IPS-20b (cell line): ENCODE data around the gene STAT1.

Experiments
- H3K27ac ChIP-seq: one replicate; pipeline ENCODE4 v1.5.1; 2013; ENCODE audit warnings: low read length
- H3K27me3 ChIP-seq: 2 replicates; pipeline ENCODE4 v1.6.1; 2013; ENCODE audit warnings: mild to moderate bottlenecking, low read length, inconsistent platforms; ENCODE audit not compliant: insufficient read depth
- H3K36me3 ChIP-seq: 2 replicates; pipeline ENCODE4 v1.6.1; 2013; ENCODE audit warnings: low read depth, mild to moderate bottlenecking, inconsistent platforms, low read length, moderate library complexity; ENCODE audit not compliant: insufficient read depth
- H3K4me1 ChIP-seq: 2 replicates; pipeline ENCODE4 v1.6.1; 2013; ENCODE audit warnings: mild to moderate bottlenecking, control low read depth, inconsistent platforms, low read length, moderate library complexity; ENCODE audit not compliant: insufficient read depth
- H3K4me3 ChIP-seq: 2 replicates; pipeline ENCODE4 v1.5.1; 2013; ENCODE audit warnings: mild to moderate bottlenecking, low read length, inconsistent platforms
- H3K9ac ChIP-seq: 2 replicates; pipeline ENCODE4 v1.6.1; 2013; ENCODE audit warnings: low read depth, mild to moderate bottlenecking, inconsistent platforms, low read length, moderate library complexity
- H3K9me3 ChIP-seq: 2 replicates; pipeline ENCODE4 v1.6.1; 2013; ENCODE audit warnings: mild to moderate bottlenecking, low read depth, low read length, inconsistent platforms; ENCODE audit not compliant: insufficient read depth

Gene STAT1

GRCh38 chr2:191014653-191015020, 666 bp upstream of the STAT1 start:
- peaks cover 8% of the 10 kb centered on the region; the same call in 1 of the 2 replicates for H3K4me1 ChIP-seq
- H3K27ac ChIP-seq, result no peak overlapping the region
- peaks cover 51% of the 10 kb centered on the region for H3K27me3 ChIP-seq
- no peaks in the 10 kb centered on the region for H3K9me3 ChIP-seq
- H3K36me3 ChIP-seq, result peaks cover 11% of the 10 kb centered on the region; the same call in 1 of the 2 replicates
- peak overlapping the region; percentile 53; the same call in 1 of the 2 replicates for H3K9ac ChIP-seq
- peak overlapping the region; percentile 88 for H3K4me3 ChIP-seq

GRCh38 chr2:191013682-191013931, 364 bp downstream of the STAT1 start:
- Histone ChIP-seq H3K4me1 (peaks cover 8% of the 10 kb centered on the region; the same call in 1 of the 2 replicates), H3K9ac (peak overlapping the region; percentile 71; the same call in 1 of the 2 replicates), H3K36me3 (peaks cover 21% of the 10 kb centered on the region), H3K27ac (no peak overlapping the region), H3K27me3 (peaks cover 41% of the 10 kb centered on the region), H3K4me3 (peak overlapping the region; percentile 88), H3K9me3 (no peaks in the 10 kb centered on the region)

GRCh38 chr2:191012845-191013681, 908 bp downstream of the STAT1 start:
- peaks cover 27% of the 10 kb centered on the region for H3K36me3 ChIP-seq
- no peak overlapping the region for H3K27ac ChIP-seq
- peaks cover 8% of the 10 kb centered on the region; the same call in 1 of the 2 replicates for H3K4me1 ChIP-seq
- peak overlapping the region; percentile 88 for H3K4me3 ChIP-seq
- peaks cover 35% of the 10 kb centered on the region for H3K27me3 ChIP-seq
- peak overlapping the region; percentile 71; the same call in 1 of the 2 replicates for H3K9ac ChIP-seq
- no peaks in the 10 kb centered on the region for H3K9me3 ChIP-seq

- Histone ChIP-seq H3K4me1 (peaks cover 8% of the 10 kb centered on the region; the same call in 1 of the 2 replicates), H3K27ac (no peak overlapping the region), H3K27me3 (peaks cover 30% of the 10 kb centered on the region), H3K9ac (no peak overlapping the region), H3K9me3 (no peaks in the 10 kb centered on the region), H3K4me3 (peak overlapping the region; percentile 88; the same call in 1 of the 2 replicates), H3K36me3 (peaks cover 34% of the 10 kb centered on the region)
Observed at GRCh38 chr2:191012346-191012745, 1.6 kb downstream of the STAT1 start.

GRCh38 chr2:191010887-191011885, 2.8 kb downstream of the STAT1 start:
- Histone ChIP-seq H3K4me3 (no peak overlapping the region), H3K36me3 (peaks cover 46% of the 10 kb centered on the region), H3K9me3 (no peaks in the 10 kb centered on the region), H3K27ac (no peak overlapping the region), H3K27me3 (peaks cover 18% of the 10 kb centered on the region), H3K4me1 (peaks cover 8% of the 10 kb centered on the region; the same call in 1 of the 2 replicates), H3K9ac (no peak overlapping the region)

GRCh38 chr2:191009541-191010374, 4.2 kb downstream of the STAT1 start:
- Histone ChIP-seq H3K9me3 (no peaks in the 10 kb centered on the region), H3K27me3 (peaks cover 4% of the 10 kb centered on the region), H3K4me3 (no peak overlapping the region), H3K27ac (no peak overlapping the region), H3K9ac (no peak overlapping the region), H3K36me3 (peaks cover 60% of the 10 kb centered on the region), H3K4me1 (peaks cover 7% of the 10 kb centered on the region; the same call in 1 of the 2 replicates)

- H3K4me1 ChIP-seq, result peaks cover 4% of the 10 kb centered on the region; the same call in 1 of the 2 replicates
- H3K9ac ChIP-seq, result no peak overlapping the region
- H3K9me3 ChIP-seq, result no peaks in the 10 kb centered on the region
- H3K27ac ChIP-seq, result no peak overlapping the region
- H3K4me3 ChIP-seq, result no peak overlapping the region
- no peaks in the 10 kb centered on the region for H3K27me3 ChIP-seq
- H3K36me3 ChIP-seq, result peaks cover 75% of the 10 kb centered on the region
Observed at GRCh38 chr2:191008286-191008685, 5.7 kb downstream of the STAT1 start.

- Histone ChIP-seq H3K4me1 (no peaks in the 10 kb centered on the region), H3K9ac (no peak overlapping the region), H3K36me3 (peaks cover 86% of the 10 kb centered on the region), H3K9me3 (no peaks in the 10 kb centered on the region), H3K27me3 (no peaks in the 10 kb centered on the region), H3K27ac (no peak overlapping the region), H3K4me3 (no peak overlapping the region)
Observed at GRCh38 chr2:191006997-191007783, 6.8 kb downstream of the STAT1 start.

GRCh38 chr2:191006297-191006696, 7.7 kb downstream of the STAT1 start:
- Histone ChIP-seq H3K36me3 (peaks cover 95% of the 10 kb centered on the region), H3K27me3 (no peaks in the 10 kb centered on the region), H3K27ac (no peak overlapping the region), H3K9ac (no peak overlapping the region), H3K9me3 (no peaks in the 10 kb centered on the region), H3K4me3 (no peak overlapping the region), H3K4me1 (no peaks in the 10 kb centered on the region)

- Histone ChIP-seq H3K4me1 (no peaks in the 10 kb centered on the region), H3K9me3 (no peaks in the 10 kb centered on the region), H3K27me3 (no peaks in the 10 kb centered on the region), H3K9ac (no peak overlapping the region), H3K36me3 (peaks cover 100% of the 10 kb centered on the region), H3K27ac (no peak overlapping the region), H3K4me3 (no peak overlapping the region)
Observed at GRCh38 chr2:191003405-191004309, 10.3 kb downstream of the STAT1 start.
